Measurements from ENCODE around the gene FYB1.

FYB1 gene

GRCh38 chr5:39156082-39156481 is 63.3 kb downstream of the FYB1 start:
- TF ChIP-seq CTCF (conservative IDR thresholded peaks at IDR 0.05) (no peak), ZFX (IDR thresholded peaks at IDR 0.05) (no peak)
- no peak overlapping the region for H3K27ac ChIP-seq

GRCh38 chr5:39151745-39152144 is 67.6 kb downstream of the FYB1 start:
- H3K27ac ChIP-seq = no peak overlapping the region
- TF ChIP-seq ZFX (IDR thresholded peaks at IDR 0.05) (no peak), CTCF (conservative IDR thresholded peaks at IDR 0.05) (no peak)

GRCh38 chr5:39149966-39150365 is 69.4 kb downstream of the FYB1 start:
- no peak overlapping the region for H3K27ac ChIP-seq
- no peak for TF ChIP-seq ZFX (IDR thresholded peaks at IDR 0.05)
- TF ChIP-seq CTCF (conservative IDR thresholded peaks at IDR 0.05) = no peak

- TF ChIP-seq ZFX (IDR thresholded peaks at IDR 0.05) (no peak), CTCF (conservative IDR thresholded peaks at IDR 0.05) (peak; percentile 52)
- no peak overlapping the region for H3K27ac ChIP-seq
These were observed 70.3 kb downstream of the FYB1 start for GRCh38 chr5:39148983-39149534.

- H3K27ac ChIP-seq = no peak overlapping the region
- TF ChIP-seq ZFX (IDR thresholded peaks at IDR 0.05) = no peak
- TF ChIP-seq CTCF (conservative IDR thresholded peaks at IDR 0.05) = no peak
These were observed 72.4 kb downstream of the FYB1 start for GRCh38 chr5:39146831-39147540.

GRCh38 chr5:39143151-39143860 is 76.1 kb downstream of the FYB1 start:
- H3K27ac ChIP-seq = no peak overlapping the region
- no peak for TF ChIP-seq CTCF (conservative IDR thresholded peaks at IDR 0.05)
- no peak for TF ChIP-seq ZFX (IDR thresholded peaks at IDR 0.05)

GRCh38 chr5:39140558-39141168 is 78.7 kb downstream of the FYB1 start:
- TF ChIP-seq CTCF (conservative IDR thresholded peaks at IDR 0.05) (no peak), ZFX (IDR thresholded peaks at IDR 0.05) (no peak)
- no peak overlapping the region for H3K27ac ChIP-seq

Data from C4-2B (cell line).